NCI-H510A treated with DMSO at 0.1 percent for 48 hours (cell line): Measurements from ENCODE around the gene PHLDB2.
A peak's percentile ranks its signal among the peaks of the same experiment; 100 is the strongest.

Experiments used
- DNase-seq: peaks from one replicate; lab custom pipeline; 2025; lab: John Stamatoyannopoulos, UW

PHLDB2 gene

GRCh38 chr3:111851511-111851954 is 7.5 kb upstream of the PHLDB2 start:
- no peak for DNase-seq

- no peak for DNase-seq
These were observed 6.5 kb upstream of the PHLDB2 start for GRCh38 chr3:111852540-111852939.

GRCh38 chr3:111853068-111853467 is 6.0 kb upstream of the PHLDB2 start:
- DNase-seq = no peak

- DNase-seq = no peak
These were observed 4.1 kb upstream of the PHLDB2 start for GRCh38 chr3:111854990-111855389.

- DNase-seq = no peak
These were observed 2.6 kb upstream of the PHLDB2 start for GRCh38 chr3:111856501-111856900.

GRCh38 chr3:111857474-111857873 is 1.6 kb upstream of the PHLDB2 start:
- DNase-seq = no peak

- DNase-seq = no peak
These were observed 423 bp upstream of the PHLDB2 start for GRCh38 chr3:111858642-111859041.

- peak; percentile 34 for DNase-seq
These were observed 1.2 kb downstream of the PHLDB2 start for GRCh38 chr3:111859974-111860859.

- DNase-seq = no peak
These were observed 2.3 kb downstream of the PHLDB2 start for GRCh38 chr3:111861391-111861790.

- no peak for DNase-seq
These were observed 3.4 kb downstream of the PHLDB2 start for GRCh38 chr3:111862415-111862814.

GRCh38 chr3:111862974-111863373 is 3.9 kb downstream of the PHLDB2 start:
- no peak for DNase-seq

- no peak for DNase-seq
These were observed 5.1 kb downstream of the PHLDB2 start for GRCh38 chr3:111863942-111864694.

- DNase-seq = no peak
These were observed 6.0 kb downstream of the PHLDB2 start for GRCh38 chr3:111864821-111865656.

- DNase-seq = no peak
These were observed 8.9 kb downstream of the PHLDB2 start for GRCh38 chr3:111867889-111868426.

GRCh38 chr3:111870620-111871019 is 11.6 kb downstream of the PHLDB2 start:
- no peak for DNase-seq

GRCh38 chr3:111871809-111872623 is 13.0 kb downstream of the PHLDB2 start:
- DNase-seq = no peak

- no peak for DNase-seq
These were observed 13.9 kb downstream of the PHLDB2 start for GRCh38 chr3:111872979-111873378.

- no peak for DNase-seq
These were observed 15.2 kb downstream of the PHLDB2 start for GRCh38 chr3:111874177-111874820.

- no peak for DNase-seq
These were observed 22.4 kb downstream of the PHLDB2 start for GRCh38 chr3:111881480-111881879.

- DNase-seq = no peak
These were observed 23.1 kb downstream of the PHLDB2 start for GRCh38 chr3:111882194-111882593.

- DNase-seq = no peak
These were observed 23.7 kb downstream of the PHLDB2 start for GRCh38 chr3:111882799-111883198.
